GM18907 (cell line): ENCODE data around the gene PGLYRP1.

Experiments
- ATAC-seq: cut with Tn5 transposase; IDR thresholded peaks from one replicate; pipeline ENCODE4 v1.9.1; 2021; ENCODE audit warnings: mild to moderate bottlenecking, moderate library complexity; ENCODE audit not compliant: unreplicated experiment

The PGLYRP1 gene, protein sequence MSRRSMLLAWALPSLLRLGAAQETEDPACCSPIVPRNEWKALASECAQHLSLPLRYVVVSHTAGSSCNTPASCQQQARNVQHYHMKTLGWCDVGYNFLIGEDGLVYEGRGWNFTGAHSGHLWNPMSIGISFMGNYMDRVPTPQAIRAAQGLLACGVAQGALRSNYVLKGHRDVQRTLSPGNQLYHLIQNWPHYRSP

GRCh38 chr19:46022431-46023310 is at the start of gene PGLYRP1:
TSS of gene PGLYRP1 (minus strand) at chr19:46023053. CDS start at chr19:46023021, 32 bp downstream.
- no peak for ATAC-seq

DNA sequence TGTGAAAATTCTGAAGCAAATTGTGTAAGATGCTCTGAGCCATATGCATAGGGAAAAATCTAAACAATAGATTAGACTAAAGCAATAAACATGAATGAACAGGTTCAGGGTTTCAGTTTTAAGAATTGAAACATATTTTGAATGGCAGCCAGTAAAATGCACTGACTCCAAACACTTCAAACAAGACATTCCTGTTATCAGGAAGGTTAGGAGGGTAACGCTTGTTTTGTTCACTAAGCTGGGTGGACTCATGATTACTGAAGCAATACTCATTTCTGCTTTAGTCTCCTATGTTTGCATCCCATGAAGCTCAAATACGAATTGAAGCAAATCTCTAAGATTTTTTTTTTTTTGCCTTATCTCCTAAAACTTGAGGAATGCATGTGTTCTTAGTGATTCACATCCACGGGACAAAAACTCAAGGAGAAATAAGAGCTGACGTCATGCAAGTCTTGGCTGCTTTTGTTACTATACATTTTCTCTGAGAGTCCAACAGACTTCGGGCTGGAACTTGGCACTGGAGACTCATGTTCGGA is 47.0 kb upstream of the PGLYRP1 start:
- ATAC-seq, result no peak

GRCh38 chr19:46068345-46069258 is 45.7 kb upstream of the PGLYRP1 start:
- no peak for ATAC-seq

DNA sequence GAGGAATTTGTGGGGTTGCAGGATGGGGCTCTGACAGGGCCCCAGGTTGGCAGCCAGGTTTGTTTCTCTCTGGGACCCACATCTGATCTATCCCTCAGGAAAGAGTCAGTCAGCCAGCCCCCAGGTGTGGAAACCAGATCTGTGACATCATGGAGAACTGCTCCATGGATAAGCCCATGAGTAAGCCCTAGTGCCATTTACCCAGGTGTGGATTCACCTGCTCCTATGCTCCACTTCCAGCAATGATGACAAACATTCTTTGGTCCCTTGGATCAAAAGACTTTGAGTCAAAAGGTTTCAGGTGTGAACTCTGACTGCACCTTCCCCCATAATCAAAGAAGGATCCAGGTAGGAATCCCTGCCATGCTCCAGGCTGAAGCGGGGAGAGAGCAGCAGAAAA is 44.8 kb upstream of the PGLYRP1 start:
- ATAC-seq, result no peak

DNA sequence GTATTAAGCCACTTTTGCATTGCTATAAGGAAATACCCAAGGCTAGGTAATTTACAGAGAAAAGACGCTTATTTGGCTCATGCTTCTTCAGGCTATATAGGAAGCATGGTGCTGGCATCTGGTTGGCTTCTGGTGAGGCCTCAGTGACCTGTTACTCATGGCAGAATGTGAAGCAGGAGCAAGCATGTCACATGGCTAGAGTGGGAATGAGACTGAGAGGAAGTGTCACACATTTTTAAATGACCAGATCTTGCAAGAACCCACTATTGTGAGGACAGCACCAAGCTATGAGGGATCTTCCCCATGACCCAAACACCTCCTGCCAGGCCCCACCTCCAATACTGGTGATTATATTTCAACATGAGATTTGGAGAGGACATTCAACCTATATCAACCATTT is 43.6 kb upstream of the PGLYRP1 start:
- ATAC-seq, result no peak

GRCh38 chr19:46065486-46066071 is 42.7 kb upstream of the PGLYRP1 start:
- no peak for ATAC-seq

DNA sequence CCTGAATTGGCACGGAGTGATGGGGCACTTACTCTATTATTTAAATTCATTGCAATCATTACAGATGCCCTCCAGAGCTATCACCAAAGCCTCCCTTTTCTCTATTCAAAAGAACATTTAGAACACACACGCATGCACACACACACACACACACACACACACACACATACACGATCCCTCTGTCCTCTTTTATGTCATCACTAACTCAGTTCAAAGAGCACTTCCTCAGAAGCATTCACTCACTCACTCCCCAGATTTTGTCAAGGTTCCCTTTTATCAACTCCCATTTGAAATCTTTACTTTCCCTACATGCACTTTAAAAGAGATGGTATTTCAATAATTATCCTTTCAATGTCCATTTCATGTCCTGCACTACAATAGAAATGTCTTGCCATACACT is 40.3 kb upstream of the PGLYRP1 start:
- no peak for ATAC-seq

- no peak for ATAC-seq
Observed at GRCh38 chr19:46060012-46060411, 37.2 kb upstream of the PGLYRP1 start.

DNA sequence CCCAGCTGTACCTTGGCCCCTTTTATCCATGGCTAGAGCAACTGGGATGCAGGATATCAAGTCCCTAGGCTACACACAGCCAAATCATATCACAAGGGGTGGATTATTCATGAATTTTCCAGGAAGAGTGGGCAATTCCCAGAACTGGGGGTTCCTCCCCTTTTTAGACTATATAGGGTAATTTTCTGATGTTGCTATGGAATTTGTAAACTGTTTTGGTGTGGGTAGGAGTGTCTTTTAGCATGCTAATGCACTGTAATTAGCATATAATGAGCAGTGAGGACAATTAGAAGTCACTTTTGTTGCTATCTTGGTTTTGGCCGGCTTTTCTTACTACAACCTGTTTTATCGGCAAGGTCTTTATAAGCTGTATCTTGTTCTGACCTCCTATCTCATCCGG is 35.9 kb upstream of the PGLYRP1 start:
- no peak for ATAC-seq

DNA sequence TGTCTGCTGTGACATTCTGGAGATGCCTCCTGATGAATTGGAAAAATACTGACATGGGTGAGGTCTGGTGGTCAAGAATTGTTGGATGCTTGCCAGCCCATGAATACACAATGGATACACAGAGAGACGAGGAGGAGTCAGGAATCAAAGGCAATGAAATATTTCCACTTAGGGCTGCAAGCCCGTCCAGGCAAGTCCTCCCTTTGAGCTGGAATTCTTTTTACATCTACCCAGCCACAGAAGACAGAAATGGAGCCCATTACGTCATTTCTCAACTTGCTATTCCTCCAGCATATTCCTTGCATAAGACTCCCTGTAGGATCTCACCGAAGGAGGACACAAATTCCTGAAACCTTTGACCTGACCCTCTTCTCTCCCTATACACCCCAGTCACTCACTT is 33.7 kb upstream of the PGLYRP1 start:
- ATAC-seq, result no peak

GRCh38 chr19:46052896-46053295 is 30.0 kb upstream of the PGLYRP1 start:
- no peak for ATAC-seq

DNA sequence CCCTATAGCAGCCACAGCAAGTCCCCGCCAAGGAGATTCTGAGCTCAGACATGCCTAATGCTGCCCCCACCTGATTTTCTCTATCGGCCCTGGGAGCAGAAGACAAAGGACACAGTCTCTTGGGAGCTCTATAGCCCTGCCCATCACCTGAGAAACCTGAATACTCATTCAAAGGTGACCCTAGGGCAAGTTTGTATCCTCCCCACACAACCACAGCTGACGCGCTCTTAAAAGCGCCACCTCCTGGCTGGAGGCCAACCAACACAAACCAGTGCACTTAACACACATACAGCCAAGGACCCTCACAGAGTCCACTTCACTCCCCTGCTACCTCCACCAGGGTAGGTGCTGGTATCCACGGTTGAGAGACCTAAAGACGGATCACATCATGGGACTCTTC is 26.7 kb upstream of the PGLYRP1 start:
- no peak for ATAC-seq

DNA sequence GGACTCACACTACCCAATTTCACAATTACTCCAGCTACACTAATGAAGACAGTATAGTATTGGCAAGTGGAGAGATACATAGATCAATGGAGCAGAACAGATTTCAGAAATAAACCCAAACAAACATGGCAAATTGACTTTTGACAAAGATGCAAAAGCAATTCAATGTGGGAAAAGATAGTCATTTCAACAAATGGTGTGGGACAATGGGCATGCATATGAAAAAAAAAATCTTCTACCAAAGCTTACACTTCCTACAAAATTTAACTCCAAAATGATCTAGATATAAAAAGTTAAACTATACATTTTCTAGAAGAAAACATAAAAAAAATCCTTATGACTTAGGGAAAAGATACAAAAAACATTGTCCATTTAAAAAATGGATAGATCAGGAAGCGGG is 20.7 kb upstream of the PGLYRP1 start:
- ATAC-seq, result no peak

DNA sequence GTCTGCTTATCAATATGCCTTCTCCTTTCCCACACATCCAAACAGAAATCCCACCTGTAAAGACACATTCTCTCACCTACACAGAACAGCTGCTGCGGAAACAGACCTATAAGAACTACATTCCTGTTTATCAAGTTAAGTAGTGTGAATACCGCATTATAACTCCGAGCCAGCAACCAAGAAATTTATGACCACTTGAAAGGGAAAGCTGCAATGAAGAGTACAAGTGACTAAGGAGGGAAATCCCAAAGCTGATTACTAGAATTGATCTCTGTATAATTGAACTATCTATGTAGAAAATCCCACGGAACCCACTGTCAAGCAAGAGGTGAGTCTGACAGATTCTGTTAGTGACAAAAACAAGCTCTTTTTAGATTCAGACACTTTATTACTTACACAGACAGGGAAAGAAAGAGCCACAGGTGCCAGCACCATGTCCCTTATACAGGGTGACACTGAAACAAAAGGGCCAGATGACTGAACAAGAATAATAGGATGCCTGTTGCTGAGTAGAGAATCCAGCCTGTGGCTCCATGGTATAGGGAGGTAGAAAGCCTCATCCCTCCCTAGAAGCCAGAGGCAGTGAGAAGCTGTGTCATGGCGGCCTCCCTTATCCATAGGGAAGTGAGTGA is 19.5 kb upstream of the PGLYRP1 start:
- ATAC-seq, result no peak

DNA sequence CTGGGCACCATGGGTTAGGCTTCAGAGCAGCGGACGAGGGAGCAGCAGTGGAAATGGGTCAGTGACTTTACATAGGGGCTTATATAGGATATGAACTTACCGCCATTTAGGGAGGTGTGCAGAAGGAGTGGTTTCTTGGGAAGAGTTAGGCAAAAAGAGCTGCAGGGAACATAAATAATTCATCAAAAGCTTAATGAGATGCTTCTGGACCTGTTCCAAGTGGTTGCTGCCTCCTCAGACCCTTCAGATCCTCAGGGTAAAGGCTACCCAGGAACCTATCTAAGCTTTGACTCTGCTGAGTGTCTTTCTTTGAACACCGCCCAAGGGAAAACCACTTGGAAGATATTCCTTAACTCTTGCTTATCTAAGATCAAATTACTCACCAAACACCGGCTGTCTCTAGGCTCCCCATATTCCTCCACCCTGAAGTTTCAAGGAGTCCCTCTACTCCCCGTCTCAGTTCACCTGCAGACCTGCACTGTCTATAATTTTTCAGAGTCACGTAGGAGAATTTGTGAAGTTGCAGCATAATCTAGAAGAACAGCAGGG is 18.2 kb upstream of the PGLYRP1 start, which contains the start of gene IGFL4:
Gene IGFL4 (minus strand): TSS at position 51 of the 549 bp plus-strand sequence. CDS start 40 bp downstream, at position 11.
- ATAC-seq, result no peak

DNA sequence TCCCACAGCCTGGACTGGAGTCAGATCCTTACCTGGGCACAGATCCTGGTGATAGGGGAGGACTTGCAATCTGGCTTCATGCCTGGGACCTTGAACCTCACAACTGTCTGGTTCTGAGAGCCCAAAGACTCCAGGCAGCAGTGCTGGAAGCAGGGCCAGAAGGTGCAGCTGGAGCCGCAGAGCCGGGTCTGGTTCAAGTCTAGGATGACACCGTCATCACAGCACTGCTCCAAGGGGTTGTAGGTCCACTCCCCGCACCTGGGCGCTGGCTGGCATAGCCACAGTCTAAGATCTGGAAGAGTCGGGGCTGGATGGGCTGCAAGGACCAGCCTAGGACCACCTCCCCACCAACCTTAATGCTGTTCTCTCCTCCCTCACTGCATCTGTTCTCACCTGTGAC is 17.3 kb upstream of the PGLYRP1 start:
- no peak for ATAC-seq

DNA sequence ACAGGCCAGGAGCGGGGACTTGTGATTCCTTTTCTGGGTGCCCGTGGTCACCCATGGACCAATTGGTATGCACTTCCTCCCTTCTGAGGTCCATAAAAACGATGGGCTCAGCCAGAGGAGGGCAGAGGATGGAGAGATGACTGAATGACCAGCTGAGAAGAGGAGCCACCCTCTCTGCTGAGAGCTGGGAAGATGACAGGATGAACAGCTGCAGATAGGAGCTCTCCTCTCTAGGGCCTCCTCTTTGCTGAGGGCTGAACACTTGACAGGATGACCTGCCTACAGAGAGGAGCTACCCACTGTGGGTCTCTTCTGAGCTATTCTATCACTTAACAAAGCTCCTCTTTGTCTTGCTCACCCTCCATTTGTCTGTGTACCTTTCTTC is 13.9 kb upstream of the PGLYRP1 start:
- ATAC-seq, result no peak

GRCh38 chr19:46035986-46036743 is 13.3 kb upstream of the PGLYRP1 start:
- ATAC-seq, result no peak

- ATAC-seq, result no peak
Observed at GRCh38 chr19:46035546-46035945, 12.7 kb upstream of the PGLYRP1 start.
